HepG2 (cell line): ENCODE measurements around the gene PPM1G.

ENCODE experiments used
- CEBPG ChIP-seq: IDR thresholded peaks from 2 replicates; pipeline ENCODE4 v1.6.1; 2016
- CTCF ChIP-seq: sonication (generic); formaldehyde crosslinking; IDR thresholded peaks from 2 replicates; pipeline ENCODE4 v1.5.0; 2020; ENCODE audit warnings: mild to moderate bottlenecking, missing genetic modification reagents, moderate library complexity
- ZNF224 ChIP-seq: sonication (generic); formaldehyde crosslinking; IDR thresholded peaks from 2 replicates; pipeline ENCODE4 v1.5.0; 2020; ENCODE audit warnings: mild to moderate bottlenecking, missing genetic modification reagents

- TF ChIP-seq ZNF224 (CRISPR knock-in tag) = no peak
- no peak for TF ChIP-seq CTCF (CRISPR knock-in tag)
- TF ChIP-seq CEBPG (CRISPR knock-in tag) = no peak; the same call in 1 of the 2 replicates
Measured at GRCh38 chr2:27427863-27428212, 18.4 kb upstream of the PPM1G start.
